Cardiac fibroblast (primary cell): ENCODE data around the gene ALB.

Experiments
- DNase-seq, 2 donors: peaks; one replicate each; pipeline versions ENCODE4 v3.0.0 to v3.0.0-alpha.2; 2010; ENCODE audit warnings: low read depth in 2 of 2
- H3K4me3 ChIP-seq, 2 donors: replicated peaks in 1 of 2; 1 replicate in 1 of 2; 2 replicates in 1 of 2; pipeline ENCODE4 v1.5.1; 2011; ENCODE audit warnings: low read depth in 2 of 2, low read length in 2 of 2, mild to moderate bottlenecking in 2 of 2, moderate library complexity in 1 of 2
- TF ChIP-seq, protein P1 (sequence below): IDR thresholded peaks from one replicate; pipeline ENCODE4 v1.5.1; 2011; ENCODE audit warnings: low read depth, mild to moderate bottlenecking, low read length, inconsistent platforms

The ALB gene

GRCh38 chr4:73396304-73396703 is 7.8 kb upstream of the ALB start:
- DNase-seq = no peak
- TF ChIP-seq, protein P1, sequence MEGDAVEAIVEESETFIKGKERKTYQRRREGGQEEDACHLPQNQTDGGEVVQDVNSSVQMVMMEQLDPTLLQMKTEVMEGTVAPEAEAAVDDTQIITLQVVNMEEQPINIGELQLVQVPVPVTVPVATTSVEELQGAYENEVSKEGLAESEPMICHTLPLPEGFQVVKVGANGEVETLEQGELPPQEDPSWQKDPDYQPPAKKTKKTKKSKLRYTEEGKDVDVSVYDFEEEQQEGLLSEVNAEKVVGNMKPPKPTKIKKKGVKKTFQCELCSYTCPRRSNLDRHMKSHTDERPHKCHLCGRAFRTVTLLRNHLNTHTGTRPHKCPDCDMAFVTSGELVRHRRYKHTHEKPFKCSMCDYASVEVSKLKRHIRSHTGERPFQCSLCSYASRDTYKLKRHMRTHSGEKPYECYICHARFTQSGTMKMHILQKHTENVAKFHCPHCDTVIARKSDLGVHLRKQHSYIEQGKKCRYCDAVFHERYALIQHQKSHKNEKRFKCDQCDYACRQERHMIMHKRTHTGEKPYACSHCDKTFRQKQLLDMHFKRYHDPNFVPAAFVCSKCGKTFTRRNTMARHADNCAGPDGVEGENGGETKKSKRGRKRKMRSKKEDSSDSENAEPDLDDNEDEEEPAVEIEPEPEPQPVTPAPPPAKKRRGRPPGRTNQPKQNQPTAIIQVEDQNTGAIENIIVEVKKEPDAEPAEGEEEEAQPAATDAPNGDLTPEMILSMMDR = no peak
- no peak overlapping the region for H3K4me3 ChIP-seq

DNA sequence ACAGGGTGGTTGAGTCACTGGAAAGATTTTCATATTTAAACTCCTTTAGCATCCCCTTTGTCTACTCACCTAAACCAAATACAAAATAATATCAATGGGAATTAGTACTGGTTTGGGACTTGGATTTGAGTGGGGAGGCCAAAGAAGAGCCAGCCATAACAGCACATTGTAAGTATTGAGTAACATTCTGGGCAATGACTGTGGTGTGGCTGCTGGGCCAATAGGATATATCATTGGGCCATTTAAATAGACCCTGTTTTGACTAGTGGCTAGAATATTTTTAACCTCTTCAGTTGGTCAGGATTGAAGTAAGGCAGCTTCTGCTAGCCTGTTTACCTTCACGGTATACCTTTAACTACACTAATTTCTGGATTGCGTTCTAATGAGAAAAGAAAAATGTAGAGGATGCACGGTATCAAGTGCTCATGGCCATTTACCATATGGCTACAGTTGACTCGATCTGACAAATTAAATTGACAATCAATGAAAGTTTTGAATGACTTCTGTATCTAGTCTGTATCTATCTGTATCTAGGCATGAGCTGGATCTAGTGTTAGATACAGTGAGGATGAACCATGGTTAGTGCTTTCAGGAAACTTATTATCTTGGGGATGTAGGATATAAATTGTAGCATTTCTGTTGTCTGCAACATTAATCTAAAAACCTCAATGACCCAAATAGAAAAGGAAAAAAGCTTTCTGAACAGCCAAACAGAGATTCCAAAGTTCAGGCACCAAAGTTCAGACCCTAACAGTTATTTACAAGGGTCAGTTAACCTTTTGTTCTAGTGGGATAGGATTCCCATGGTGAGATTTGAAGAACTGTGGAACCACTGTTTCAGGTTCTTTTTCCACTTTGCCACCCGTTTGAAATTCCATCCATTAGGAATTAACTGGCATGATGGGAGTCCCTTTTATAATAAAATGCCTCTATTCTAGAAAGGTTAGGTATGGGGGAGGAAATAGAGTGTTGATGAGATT is 6.8 kb upstream of the ALB start:
- no peak overlapping the region for H3K4me3 ChIP-seq
- TF ChIP-seq, protein P1 = no peak
- peak in 1 of 2 donors; percentile 5 for DNase-seq

GRCh38 chr4:73401412-73401811 is 2.7 kb upstream of the ALB start:
- no peak overlapping the region for H3K4me3 ChIP-seq
- DNase-seq = no peak
- TF ChIP-seq, protein P1 = no peak

- no peak for DNase-seq
- TF ChIP-seq, protein P1 = no peak
- H3K4me3 ChIP-seq = no peak overlapping the region
Observed at GRCh38 chr4:73404457-73404856, 370 bp downstream of the ALB start.

- no peak overlapping the region for H3K4me3 ChIP-seq
- TF ChIP-seq, protein P1 = no peak
- no peak for DNase-seq
Observed at GRCh38 chr4:73405138-73405537, 1.1 kb downstream of the ALB start.

DNA sequence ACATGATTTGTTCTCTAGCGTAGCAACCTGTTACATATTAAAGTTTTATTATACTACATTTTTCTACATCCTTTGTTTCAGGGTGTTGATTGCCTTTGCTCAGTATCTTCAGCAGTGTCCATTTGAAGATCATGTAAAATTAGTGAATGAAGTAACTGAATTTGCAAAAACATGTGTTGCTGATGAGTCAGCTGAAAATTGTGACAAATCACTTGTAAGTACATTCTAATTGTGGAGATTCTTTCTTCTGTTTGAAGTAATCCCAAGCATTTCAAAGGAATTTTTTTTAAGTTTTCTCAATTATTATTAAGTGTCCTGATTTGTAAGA is 2.4 kb downstream of the ALB start:
- DNase-seq = peak in 1 of 2 donors; percentile 2
- TF ChIP-seq, protein P1 = no peak

More for the DNA sequence above, 2.4 kb downstream of the ALB start:
- no peak overlapping the region for H3K4me3 ChIP-seq
